ENCODE results near the gene PLEKHM1.

The PLEKHM1 gene

GRCh38 chr17:45425125-45425983 lies 65.2 kb downstream of the PLEKHM1 start:
- peak; percentile 79 for DNase-seq

- DNase-seq, result no peak
Measured at GRCh38 chr17:45424769-45425124, 65.8 kb downstream of the PLEKHM1 start.

- no peak for DNase-seq
Measured at GRCh38 chr17:45423975-45424335, 66.6 kb downstream of the PLEKHM1 start.

GRCh38 chr17:45423304-45423974 lies 67.1 kb downstream of the PLEKHM1 start:
- no peak for DNase-seq

- DNase-seq, result no peak
Measured at GRCh38 chr17:45414990-45415881, 75.3 kb downstream of the PLEKHM1 start.

- DNase-seq, result no peak
Measured at GRCh38 chr17:45413498-45413923, 77.0 kb downstream of the PLEKHM1 start.

GRCh38 chr17:45411348-45412105 lies 79.0 kb downstream of the PLEKHM1 start:
- DNase-seq, result no peak

- no peak for DNase-seq
Measured at GRCh38 chr17:45410144-45411091, 80.1 kb downstream of the PLEKHM1 start.

GRCh38 chr17:45409659-45410076 lies 80.9 kb downstream of the PLEKHM1 start:
- no peak for DNase-seq

GRCh38 chr17:45408611-45409421 lies 81.7 kb downstream of the PLEKHM1 start:
- no peak for DNase-seq

- no peak for DNase-seq
Measured at GRCh38 chr17:45406107-45406506, 84.4 kb downstream of the PLEKHM1 start.

- no peak for DNase-seq
Measured at GRCh38 chr17:45405250-45406086, 85.1 kb downstream of the PLEKHM1 start.

- no peak for DNase-seq
Measured at GRCh38 chr17:45404870-45405249, 85.7 kb downstream of the PLEKHM1 start.

- DNase-seq, result no peak
Measured at GRCh38 chr17:45403906-45404490, 86.5 kb downstream of the PLEKHM1 start.

- DNase-seq, result no peak
Measured at GRCh38 chr17:45402916-45403315, 87.6 kb downstream of the PLEKHM1 start.

- DNase-seq, result no peak
Measured at GRCh38 chr17:45398800-45399199, 91.7 kb downstream of the PLEKHM1 start.

GRCh38 chr17:45397796-45398195 lies 92.7 kb downstream of the PLEKHM1 start:
- no peak for DNase-seq

- DNase-seq, result no peak
Measured at GRCh38 chr17:45396496-45397205, 93.9 kb downstream of the PLEKHM1 start.

All from T1000 (cell line).